GM23248 (cell line): ENCODE results near the gene STX8. TPM values are rescaled to one million over a fixed set of nuclear protein-coding genes. Genes with fewer than 3 reads are reported as not detected.

Experiments used
- DNase-seq: peaks from one replicate; pipeline ENCODE4 v3.0.0-alpha.2; 2015
- H2AFZ ChIP-seq: fragments of 200-600 bp; sonication (generic); 2 replicates; pipeline ENCODE4 v1.6.1; 2016; ENCODE audit warnings: antibody characterized with exemption
- H3F3A ChIP-seq: fragments of 200-600 bp; sonication (generic); 2 replicates; pipeline ENCODE4 v1.6.1; 2016; ENCODE audit warnings: mild to moderate bottlenecking, antibody characterized with exemption, mixed run types; ENCODE audit not compliant: insufficient read depth
- H3K27ac ChIP-seq: fragments of 200-600 bp; sonication (generic); 2 replicates; pipeline ENCODE4 v1.5.1; 2016; ENCODE audit warnings: mild to moderate bottlenecking
- H3K27me3 ChIP-seq: fragments of 200-600 bp; sonication (generic); replicated peaks from 2 replicates; pipeline ENCODE4 v1.6.1; 2016; ENCODE audit warnings: mild to moderate bottlenecking; ENCODE audit not compliant: insufficient read depth
- H3K36me3 ChIP-seq: fragments of 200-600 bp; sonication (generic); 2 replicates; pipeline ENCODE4 v1.6.1; 2016; ENCODE audit warnings: low read depth, mild to moderate bottlenecking
- H3K4me1 ChIP-seq: fragments of 200-600 bp; sonication (generic); 2 replicates; pipeline ENCODE4 v1.6.1; 2016; ENCODE audit warnings: mild to moderate bottlenecking; ENCODE audit not compliant: insufficient read depth
- H3K4me2 ChIP-seq: fragments of 200-600 bp; sonication (generic); one replicate; pipeline ENCODE4 v1.6.1; 2016; ENCODE audit warnings: mild to moderate bottlenecking; ENCODE audit not compliant: unreplicated experiment
- H3K4me3 ChIP-seq: fragments of 200-600 bp; sonication (generic); 2 replicates; pipeline ENCODE4 v1.5.1; 2016; ENCODE audit warnings: mild to moderate bottlenecking
- H3K79me2 ChIP-seq: fragments of 200-600 bp; sonication (generic); 2 replicates; pipeline ENCODE4 v1.6.1; 2016; ENCODE audit warnings: mild to moderate bottlenecking; ENCODE audit not compliant: insufficient read depth
- H3K9ac ChIP-seq: fragments of 200-600 bp; sonication (generic); 2 replicates; pipeline ENCODE4 v1.6.1; 2016; ENCODE audit warnings: mild to moderate bottlenecking
- H3K9me2 ChIP-seq: fragments of 200-600 bp; sonication (generic); 2 replicates; pipeline ENCODE4 v1.6.1; 2016; ENCODE audit warnings: mixed run types, mild to moderate bottlenecking, moderate library complexity; ENCODE audit not compliant: insufficient read depth
- H3K9me3 ChIP-seq: fragments of 200-600 bp; sonication (generic); one replicate; pipeline ENCODE4 v1.6.1; 2017; ENCODE audit warnings: low read depth
- H4K20me1 ChIP-seq: fragments of 200-600 bp; sonication (generic); 2 replicates; pipeline ENCODE4 v1.6.0; 2016; ENCODE audit not compliant: insufficient read depth
- EZH2 ChIP-seq: fragments of 200-600 bp; sonication (generic); IDR thresholded peaks from 2 replicates; pipeline ENCODE4 v1.6.1; 2018; ENCODE audit warnings: antibody characterized with exemption, mild to moderate bottlenecking; ENCODE audit not compliant: insufficient read depth, poor library complexity, severe bottlenecking
- EZH2phosphoT487 ChIP-seq: fragments of 200-600 bp; sonication (generic); IDR thresholded peaks from 2 replicates; pipeline ENCODE4 v1.6.1; 2018; ENCODE audit warnings: antibody characterized with exemption, moderate library complexity, mild to moderate bottlenecking, low read depth; ENCODE audit not compliant: insufficient read depth
- WGBS, 2 experiments: methylation state at CpG; one replicate each; pipeline ENCODE4 v1.1.6; 2015 to 2017; ENCODE audit warnings: low lambda C conversion rate in 2 of 2, low coverage in 1 of 2; ENCODE audit errors: missing lambda C conversion rate in 2 of 2; 5-methylcytosine and 5-hydroxymethylcytosine counted together
- in situ Hi-C: fragments of 300-500 bp; cut with MboI; formaldehyde crosslinking; loops from 2 replicates; pipeline ENCODE4 v1.15.0; 2020
- polyA plus RNA-seq: library from polyadenylated mRNA; unstranded; fragments of >200 nt; fragmentation: Nextera tagmentation; extraction: Ambion mirVana; gene quantifications from 2 replicates; pipeline ENCODE4 v1.2.1, GENCODE V29; 2016
- total RNA-seq: library from RNA; depleted of rRNA; stranded (reverse); fragments of >200 nt; shearing (Covaris generic); gene quantifications from 2 replicates; pipeline ENCODE4 v1.2.3, GENCODE V29; 2014

The STX8 gene
- total and polyA plus RNA-seq, 2 experiments from 2014 or later: 40.7 to 84.3 TPM

DNA sequence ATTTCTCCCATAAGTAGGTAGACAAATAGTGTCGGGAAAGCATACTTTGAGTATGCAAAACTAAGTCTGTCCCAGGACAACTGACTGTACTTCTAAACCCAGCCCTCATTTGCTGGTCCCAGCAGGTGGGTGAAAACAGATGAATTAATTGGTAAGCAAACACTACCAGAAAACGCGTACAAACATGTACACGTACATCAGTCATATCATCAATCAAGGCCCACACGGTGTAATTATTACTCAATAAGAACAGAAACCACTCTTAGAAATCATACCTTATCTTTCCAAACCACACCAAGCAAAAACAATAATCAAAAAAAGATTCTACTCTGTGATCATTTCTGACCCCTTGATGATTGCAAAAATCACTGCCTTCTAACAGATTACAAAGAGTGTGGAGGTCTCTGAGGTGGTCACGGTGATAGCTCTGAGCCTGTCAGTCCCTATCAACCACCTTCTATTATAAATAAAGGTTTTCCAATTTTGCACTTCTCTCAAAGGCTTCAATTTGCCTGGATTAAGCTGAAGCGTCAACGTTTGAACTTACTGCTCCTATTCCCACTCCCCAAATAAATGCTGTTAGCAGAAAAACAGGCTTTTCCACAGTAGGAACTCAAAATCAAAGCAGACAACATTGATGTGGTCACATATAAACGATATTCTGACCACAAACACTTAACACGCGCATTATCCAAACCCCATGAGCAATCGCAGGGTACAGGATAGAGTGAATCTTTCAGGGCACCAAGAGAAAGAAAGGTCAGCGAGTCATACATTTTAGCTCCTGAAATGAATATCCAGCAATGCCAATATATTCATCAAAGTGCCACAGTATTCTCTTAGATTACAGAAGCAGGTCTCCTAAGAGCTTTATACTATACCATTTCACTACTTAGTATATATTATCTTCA is 211.9 kb downstream of the STX8 start:
- H4K20me1 ChIP-seq: no peaks in the 10 kb centered on the region
- no peak overlapping the region for H3K27ac ChIP-seq
- no peaks in the 10 kb centered on the region for H3K9me3 ChIP-seq
- TF ChIP-seq EZH2: no peak
- TF ChIP-seq EZH2phosphoT487: no peak
- no peak overlapping the region for H3K4me2 ChIP-seq
- H3K9me2 ChIP-seq: no peaks in the 10 kb centered on the region
- H3K4me3 ChIP-seq: no peak overlapping the region
- in situ Hi-C loops: no loop called here
- H3K36me3 ChIP-seq: no peaks in the 10 kb centered on the region
- H3K4me1 ChIP-seq: peaks cover 34% of the 10 kb centered on the region
- H3K9ac ChIP-seq: no peak overlapping the region
- no peaks in the 10 kb centered on the region for H3K79me2 ChIP-seq
- no peak overlapping the region for H2AFZ ChIP-seq
- DNase-seq: peak; percentile 56
- H3K27me3 ChIP-seq: no peaks in the 10 kb centered on the region
- WGBS, 2 experiments: 84 to 85% methylated on average over 13 of the region's 13 CpGs
- peaks cover 17% of the 10 kb centered on the region for H3F3A ChIP-seq

GRCh38 chr17:9361188-9361955 is 214.2 kb downstream of the STX8 start:
- H3K4me1 ChIP-seq: peaks cover 34% of the 10 kb centered on the region
- in situ Hi-C loops: no loop called here
- H3K79me2 ChIP-seq: no peaks in the 10 kb centered on the region
- H4K20me1 ChIP-seq: no peaks in the 10 kb centered on the region
- H3K4me2 ChIP-seq: peak overlapping the region; percentile 93
- H3K27me3 ChIP-seq: no peaks in the 10 kb centered on the region
- peak; percentile 94 for DNase-seq
- peaks cover 17% of the 10 kb centered on the region for H3F3A ChIP-seq
- TF ChIP-seq EZH2phosphoT487 (no peak), EZH2 (no peak)
- H3K27ac ChIP-seq: peak overlapping the region; percentile 72
- 33 to 36% methylated on average over 7 of the region's 7 CpGs for WGBS, 2 experiments
- peak overlapping the region; percentile 63; the same call in 1 of the 2 replicates for H3K9ac ChIP-seq
- no peaks in the 10 kb centered on the region for H3K9me2 ChIP-seq
- no peaks in the 10 kb centered on the region for H3K36me3 ChIP-seq
- peak overlapping the region; percentile 70 for H3K4me3 ChIP-seq
- H3K9me3 ChIP-seq: no peaks in the 10 kb centered on the region
- no peak overlapping the region for H2AFZ ChIP-seq

- Histone ChIP-seq H2AFZ (peak overlapping the region; percentile 34; the same call in 1 of the 2 replicates), H3K27me3 (no peaks in the 10 kb centered on the region), H3K4me3 (peak overlapping the region; percentile 70), H3K79me2 (no peaks in the 10 kb centered on the region), H3K4me2 (peak overlapping the region; percentile 93), H3K9ac (peak overlapping the region; percentile 63), H3K27ac (peak overlapping the region; percentile 72), H3F3A (peaks cover 17% of the 10 kb centered on the region), H3K36me3 (no peaks in the 10 kb centered on the region), H3K4me1 (peaks cover 34% of the 10 kb centered on the region), H4K20me1 (no peaks in the 10 kb centered on the region), H3K9me3 (no peaks in the 10 kb centered on the region), H3K9me2 (no peaks in the 10 kb centered on the region)
- WGBS, 2 experiments: 1 to 2% methylated on average over 13 of the region's 13 CpGs
- peak; percentile 91 for DNase-seq
- TF ChIP-seq EZH2phosphoT487 (no peak), EZH2 (no peak)
- in situ Hi-C loops: no loop called here
Observed at GRCh38 chr17:9360677-9361081, 214.9 kb downstream of the STX8 start.

DNA sequence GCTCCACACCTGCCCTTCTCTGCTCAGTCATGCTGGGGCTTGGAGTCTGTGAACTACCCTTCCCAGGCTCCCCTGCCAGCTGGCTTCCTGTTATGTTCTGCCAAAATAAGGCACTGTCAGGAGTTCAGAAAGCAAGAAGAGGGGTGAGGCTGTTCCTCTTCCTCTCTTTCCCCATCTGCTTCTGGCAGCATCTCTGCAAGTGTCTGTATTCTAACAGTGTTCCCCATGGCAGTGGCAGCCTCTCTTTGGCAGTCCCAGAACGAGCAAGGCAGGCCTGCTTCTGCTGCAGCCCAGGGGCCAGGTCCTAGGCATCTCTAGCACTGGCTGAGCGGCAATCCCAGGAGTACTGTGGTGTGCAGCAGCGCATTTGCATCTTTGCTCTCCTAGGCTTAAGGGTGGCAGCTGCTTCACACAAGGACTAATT is 219.1 kb downstream of the STX8 start:
- Histone ChIP-seq H3K9me3 (no peaks in the 10 kb centered on the region), H3F3A (peaks cover 17% of the 10 kb centered on the region), H3K27me3 (no peaks in the 10 kb centered on the region), H3K4me2 (no peak overlapping the region), H3K9ac (no peak overlapping the region), H3K9me2 (no peaks in the 10 kb centered on the region), H3K27ac (no peak overlapping the region), H2AFZ (no peak overlapping the region), H4K20me1 (no peaks in the 10 kb centered on the region), H3K4me1 (peaks cover 18% of the 10 kb centered on the region), H3K79me2 (no peaks in the 10 kb centered on the region), H3K36me3 (no peaks in the 10 kb centered on the region), H3K4me3 (no peak overlapping the region)
- WGBS, 2 experiments: 85 to 89% methylated on average over 3 of the region's 3 CpGs
- in situ Hi-C loops: no loop called here
- DNase-seq: no peak
- no peak for TF ChIP-seq EZH2
- no peak for TF ChIP-seq EZH2phosphoT487
